WTC11 (cell line): ENCODE data around the gene TMEM165. TPM values are rescaled to one million over a fixed set of nuclear protein-coding genes. Genes with fewer than 3 reads are reported as not detected.

ENCODE experiments used
- ATAC-seq: fragments of 200-7000 bp; cut with Tn5 transposase; 2 replicates; pipeline ENCODE4 v1.10.0; 2021; ENCODE audit warnings: mild to moderate bottlenecking, moderate library complexity
- CTCF ChIA-PET: fragments of 300-600 bp; sonication (Branson Sonifier 250); formaldehyde crosslinking; loops from one replicate; lab custom pipeline; 2021; ENCODE audit warnings: antibody characterized with exemption; lab: Charles Lee
- POLR2A ChIA-PET: fragments of 350-600 bp; sonication (Branson Sonifier 250); formaldehyde crosslinking; loops from one replicate; lab custom pipeline; 2021; ENCODE audit warnings: antibody characterized with exemption; lab: Charles Lee
- DNase-seq: peaks from one replicate; pipeline ENCODE4 v3.0.0; 2021; ENCODE audit warnings: low spot score
- H3K27ac Mint-ChIP-seq: 2 replicates; pipeline ENCODE4 v1.8.0; 2021; ENCODE audit warnings: mixed read lengths
- H3K27me3 Mint-ChIP-seq: 2 replicates; pipeline ENCODE4 v1.8.0; 2021; ENCODE audit warnings: low read depth, mild to moderate bottlenecking, moderate library complexity, mixed read lengths
- H3K36me3 Mint-ChIP-seq: 2 replicates; pipeline ENCODE4 v1.8.0; 2021; ENCODE audit warnings: mixed read lengths
- H3K4me1 Mint-ChIP-seq: 2 replicates; pipeline ENCODE4 v1.8.0; 2022; ENCODE audit warnings: mixed read lengths
- H3K4me3 Mint-ChIP-seq: 2 replicates; pipeline ENCODE4 v1.8.0; 2021; ENCODE audit warnings: mild to moderate bottlenecking, moderate library complexity, mixed read lengths
- H3K9me3 Mint-ChIP-seq: 2 replicates; pipeline ENCODE4 v1.8.0; 2021; ENCODE audit warnings: mixed read lengths
- ELF4 ChIP-seq: sonication (generic); formaldehyde crosslinking; IDR thresholded peaks from 2 replicates; pipeline ENCODE4 v1.8.1; 2022; ENCODE audit warnings: low read depth, mild to moderate bottlenecking, moderate library complexity, missing genetic modification reagents
- HMGA2 ChIP-seq: fragments of 250-450 bp; sonication (Bioruptor Pico); IDR thresholded peaks from 2 replicates; pipeline ENCODE4 v1.4.0; 2021; ENCODE audit warnings: mild to moderate bottlenecking, moderate library complexity
- JUN ChIP-seq: sonication (generic); formaldehyde crosslinking; IDR thresholded peaks from 2 replicates; pipeline ENCODE4 v1.8.0; 2023; ENCODE audit warnings: mild to moderate bottlenecking, missing genetic modification reagents
- NR3C1 ChIP-seq: sonication (generic); formaldehyde crosslinking; conservative IDR thresholded peaks from 2 replicates; pipeline ENCODE4 v1.8.1; 2023; ENCODE audit warnings: low read depth, mild to moderate bottlenecking, missing genetic modification reagents
- OVOL2 ChIP-seq: fragments of 250-450 bp; sonication (Bioruptor Pico); IDR thresholded peaks from 2 replicates; pipeline ENCODE4 v1.9.0; 2021; ENCODE audit warnings: mild to moderate bottlenecking, borderline replicate concordance
- SMAD4 ChIP-seq: sonication (generic); formaldehyde crosslinking; IDR thresholded peaks from 2 replicates; pipeline ENCODE4 v1.8.0; 2022; ENCODE audit warnings: mild to moderate bottlenecking, missing genetic modification reagents
- SP1 ChIP-seq: sonication (generic); formaldehyde crosslinking; conservative IDR thresholded peaks from 2 replicates; pipeline ENCODE4 v1.8.1; 2022; ENCODE audit warnings: missing genetic modification reagents
- ZNF219 ChIP-seq: sonication (generic); formaldehyde crosslinking; IDR thresholded peaks from 2 replicates; pipeline ENCODE4 v1.8.0; 2023; ENCODE audit warnings: missing genetic modification reagents, mild to moderate bottlenecking, borderline replicate concordance
- total RNA-seq: library from RNA; stranded (reverse); gene quantifications from 3 replicates; pipeline ENCODE4 v1.2.3, GENCODE V29; 2021
- TF ChIP-seq, protein P1 (sequence below): sonication (generic); formaldehyde crosslinking; IDR thresholded peaks from 2 replicates; pipeline ENCODE4 v1.8.0; 2022; ENCODE audit warnings: mild to moderate bottlenecking, missing genetic modification reagents
- TF ChIP-seq, protein P2 (sequence below): sonication (generic); formaldehyde crosslinking; IDR thresholded peaks from 2 replicates; pipeline ENCODE4 v1.8.1; 2022; ENCODE audit warnings: mild to moderate bottlenecking, missing genetic modification reagents, moderate library complexity, borderline replicate concordance
- TF ChIP-seq, protein P3 (sequence below): sonication (generic); formaldehyde crosslinking; IDR thresholded peaks from 2 replicates; pipeline ENCODE4 v1.8.0; 2023; ENCODE audit warnings: missing genetic modification reagents
- TF ChIP-seq, protein P4 (sequence below): fragments of 250-450 bp; sonication (Bioruptor Pico); IDR thresholded peaks from 2 replicates; pipeline ENCODE4 v1.8.0; 2021; ENCODE audit warnings: mild to moderate bottlenecking
- TF ChIP-seq, protein P5 (sequence below): fragments of 250-450 bp; sonication (Bioruptor Pico); conservative IDR thresholded peaks from 2 replicates; pipeline ENCODE4 v1.9.0; 2021; ENCODE audit warnings: mild to moderate bottlenecking
- TF ChIP-seq, protein P6 (sequence below): sonication (generic); formaldehyde crosslinking; conservative IDR thresholded peaks from 2 replicates; pipeline ENCODE4 v1.8.1; 2023; ENCODE audit warnings: mild to moderate bottlenecking, low read depth, missing genetic modification reagents, moderate library complexity
- TF ChIP-seq, protein P7 (sequence below): sonication (generic); formaldehyde crosslinking; IDR thresholded peaks from 2 replicates; pipeline ENCODE4 v1.8.1; 2022; ENCODE audit warnings: mild to moderate bottlenecking, moderate library complexity, missing genetic modification reagents

Gene TMEM165
- total RNA-seq, 1 experiment from 2014 or later = 88.6 TPM

DNA sequence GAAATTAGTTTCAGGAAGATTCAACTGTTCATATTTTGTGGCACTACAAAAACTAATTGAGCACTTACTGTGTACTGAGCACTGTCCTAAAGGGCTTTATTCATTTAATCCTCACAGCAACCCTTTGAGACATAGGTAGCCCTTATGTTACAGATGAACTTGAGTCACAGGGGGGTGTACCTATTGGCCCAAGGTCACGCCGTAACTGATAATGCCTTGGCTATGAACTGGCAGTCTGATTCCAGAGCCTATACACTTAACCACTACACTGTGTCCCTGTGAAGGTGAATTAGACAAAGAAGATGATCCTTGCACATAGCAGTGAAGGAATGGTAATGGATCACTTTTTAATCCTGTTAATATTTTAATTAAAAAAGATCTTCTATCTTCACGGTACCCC, 12.0 kb downstream of the TMEM165 start:
- TF ChIP-seq ELF4 (CRISPR knock-in tag) (no peak), SMAD4 (CRISPR knock-in tag) (no peak), ZNF219 (CRISPR knock-in tag) (no peak), SP1 (no peak), NR3C1 (no peak), OVOL2 (no peak), JUN (CRISPR knock-in tag) (no peak), HMGA2 (CRISPR knock-in tag) (no peak)
- TF ChIP-seq, protein P1, sequence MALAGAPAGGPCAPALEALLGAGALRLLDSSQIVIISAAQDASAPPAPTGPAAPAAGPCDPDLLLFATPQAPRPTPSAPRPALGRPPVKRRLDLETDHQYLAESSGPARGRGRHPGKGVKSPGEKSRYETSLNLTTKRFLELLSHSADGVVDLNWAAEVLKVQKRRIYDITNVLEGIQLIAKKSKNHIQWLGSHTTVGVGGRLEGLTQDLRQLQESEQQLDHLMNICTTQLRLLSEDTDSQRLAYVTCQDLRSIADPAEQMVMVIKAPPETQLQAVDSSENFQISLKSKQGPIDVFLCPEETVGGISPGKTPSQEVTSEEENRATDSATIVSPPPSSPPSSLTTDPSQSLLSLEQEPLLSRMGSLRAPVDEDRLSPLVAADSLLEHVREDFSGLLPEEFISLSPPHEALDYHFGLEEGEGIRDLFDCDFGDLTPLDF (CRISPR knock-in tag) = no peak
- TF ChIP-seq, protein P2, sequence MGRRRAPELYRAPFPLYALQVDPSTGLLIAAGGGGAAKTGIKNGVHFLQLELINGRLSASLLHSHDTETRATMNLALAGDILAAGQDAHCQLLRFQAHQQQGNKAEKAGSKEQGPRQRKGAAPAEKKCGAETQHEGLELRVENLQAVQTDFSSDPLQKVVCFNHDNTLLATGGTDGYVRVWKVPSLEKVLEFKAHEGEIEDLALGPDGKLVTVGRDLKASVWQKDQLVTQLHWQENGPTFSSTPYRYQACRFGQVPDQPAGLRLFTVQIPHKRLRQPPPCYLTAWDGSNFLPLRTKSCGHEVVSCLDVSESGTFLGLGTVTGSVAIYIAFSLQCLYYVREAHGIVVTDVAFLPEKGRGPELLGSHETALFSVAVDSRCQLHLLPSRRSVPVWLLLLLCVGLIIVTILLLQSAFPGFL (CRISPR knock-in tag) = no peak
- TF ChIP-seq, protein P3, sequence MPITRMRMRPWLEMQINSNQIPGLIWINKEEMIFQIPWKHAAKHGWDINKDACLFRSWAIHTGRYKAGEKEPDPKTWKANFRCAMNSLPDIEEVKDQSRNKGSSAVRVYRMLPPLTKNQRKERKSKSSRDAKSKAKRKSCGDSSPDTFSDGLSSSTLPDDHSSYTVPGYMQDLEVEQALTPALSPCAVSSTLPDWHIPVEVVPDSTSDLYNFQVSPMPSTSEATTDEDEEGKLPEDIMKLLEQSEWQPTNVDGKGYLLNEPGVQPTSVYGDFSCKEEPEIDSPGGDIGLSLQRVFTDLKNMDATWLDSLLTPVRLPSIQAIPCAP (CRISPR knock-in tag) = no peak
- TF ChIP-seq, protein P4, sequence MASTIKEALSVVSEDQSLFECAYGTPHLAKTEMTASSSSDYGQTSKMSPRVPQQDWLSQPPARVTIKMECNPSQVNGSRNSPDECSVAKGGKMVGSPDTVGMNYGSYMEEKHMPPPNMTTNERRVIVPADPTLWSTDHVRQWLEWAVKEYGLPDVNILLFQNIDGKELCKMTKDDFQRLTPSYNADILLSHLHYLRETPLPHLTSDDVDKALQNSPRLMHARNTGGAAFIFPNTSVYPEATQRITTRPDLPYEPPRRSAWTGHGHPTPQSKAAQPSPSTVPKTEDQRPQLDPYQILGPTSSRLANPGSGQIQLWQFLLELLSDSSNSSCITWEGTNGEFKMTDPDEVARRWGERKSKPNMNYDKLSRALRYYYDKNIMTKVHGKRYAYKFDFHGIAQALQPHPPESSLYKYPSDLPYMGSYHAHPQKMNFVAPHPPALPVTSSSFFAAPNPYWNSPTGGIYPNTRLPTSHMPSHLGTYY (CRISPR knock-in tag) = no peak
- TF ChIP-seq, protein P5, sequence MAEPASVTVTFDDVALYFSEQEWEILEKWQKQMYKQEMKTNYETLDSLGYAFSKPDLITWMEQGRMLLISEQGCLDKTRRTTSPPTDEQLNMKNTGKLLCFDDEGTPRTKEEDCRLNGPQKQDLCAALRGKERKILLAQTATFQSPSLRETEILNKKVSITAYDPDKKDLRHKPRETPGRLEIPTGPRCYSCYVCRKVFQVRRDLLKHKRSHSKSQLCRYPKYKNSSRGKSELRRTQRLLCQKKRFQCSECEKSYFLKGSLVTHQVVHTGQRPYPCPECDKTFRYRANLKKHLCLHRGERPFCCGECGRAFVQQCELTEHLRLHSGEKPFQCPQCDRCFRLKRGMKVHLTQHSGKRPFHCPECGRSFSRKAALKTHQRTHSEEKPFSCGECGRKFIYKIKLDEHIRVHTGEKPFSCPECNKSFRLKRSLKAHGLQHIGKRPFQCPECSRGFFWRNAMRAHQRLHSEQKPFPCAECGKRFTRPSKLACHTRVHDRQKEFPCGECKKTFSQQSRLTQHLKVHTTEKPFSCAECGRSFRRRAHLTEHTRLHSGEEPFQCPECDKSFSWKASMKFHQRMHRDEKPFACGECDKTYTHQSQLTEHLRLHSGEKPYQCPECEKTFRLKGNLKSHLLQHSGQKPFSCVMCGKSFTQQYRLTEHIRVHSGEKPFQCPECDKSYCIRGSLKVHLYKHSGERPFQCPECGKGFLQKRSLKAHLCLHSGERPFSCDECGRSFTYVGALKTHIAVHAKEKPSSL (CRISPR knock-in tag) = no peak
- TF ChIP-seq, protein P6, sequence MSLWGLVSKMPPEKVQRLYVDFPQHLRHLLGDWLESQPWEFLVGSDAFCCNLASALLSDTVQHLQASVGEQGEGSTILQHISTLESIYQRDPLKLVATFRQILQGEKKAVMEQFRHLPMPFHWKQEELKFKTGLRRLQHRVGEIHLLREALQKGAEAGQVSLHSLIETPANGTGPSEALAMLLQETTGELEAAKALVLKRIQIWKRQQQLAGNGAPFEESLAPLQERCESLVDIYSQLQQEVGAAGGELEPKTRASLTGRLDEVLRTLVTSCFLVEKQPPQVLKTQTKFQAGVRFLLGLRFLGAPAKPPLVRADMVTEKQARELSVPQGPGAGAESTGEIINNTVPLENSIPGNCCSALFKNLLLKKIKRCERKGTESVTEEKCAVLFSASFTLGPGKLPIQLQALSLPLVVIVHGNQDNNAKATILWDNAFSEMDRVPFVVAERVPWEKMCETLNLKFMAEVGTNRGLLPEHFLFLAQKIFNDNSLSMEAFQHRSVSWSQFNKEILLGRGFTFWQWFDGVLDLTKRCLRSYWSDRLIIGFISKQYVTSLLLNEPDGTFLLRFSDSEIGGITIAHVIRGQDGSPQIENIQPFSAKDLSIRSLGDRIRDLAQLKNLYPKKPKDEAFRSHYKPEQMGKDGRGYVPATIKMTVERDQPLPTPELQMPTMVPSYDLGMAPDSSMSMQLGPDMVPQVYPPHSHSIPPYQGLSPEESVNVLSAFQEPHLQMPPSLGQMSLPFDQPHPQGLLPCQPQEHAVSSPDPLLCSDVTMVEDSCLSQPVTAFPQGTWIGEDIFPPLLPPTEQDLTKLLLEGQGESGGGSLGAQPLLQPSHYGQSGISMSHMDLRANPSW (CRISPR knock-in tag) = no peak
- TF ChIP-seq, protein P7, sequence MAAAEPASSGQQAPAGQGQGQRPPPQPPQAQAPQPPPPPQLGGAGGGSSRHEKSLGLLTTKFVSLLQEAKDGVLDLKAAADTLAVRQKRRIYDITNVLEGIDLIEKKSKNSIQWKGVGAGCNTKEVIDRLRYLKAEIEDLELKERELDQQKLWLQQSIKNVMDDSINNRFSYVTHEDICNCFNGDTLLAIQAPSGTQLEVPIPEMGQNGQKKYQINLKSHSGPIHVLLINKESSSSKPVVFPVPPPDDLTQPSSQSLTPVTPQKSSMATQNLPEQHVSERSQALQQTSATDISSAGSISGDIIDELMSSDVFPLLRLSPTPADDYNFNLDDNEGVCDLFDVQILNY (CRISPR knock-in tag) = no peak
- Mint-ChIP-seq H3K9me3 (0 out of 2 replicates have a peak, but pooled peaks cover 3% of the 10 kb centered on the region), H3K36me3 (peaks cover 38% of the 10 kb centered on the region), H3K4me1 (peaks cover 35% of the 10 kb centered on the region), H3K27me3 (no peaks in the 10 kb centered on the region), H3K27ac (no peak overlapping the region), H3K4me3 (no peak overlapping the region)
- no peak for ATAC-seq
- POLR2A ChIA-PET = no interaction called here
- no peak for DNase-seq
- CTCF ChIA-PET = no interaction called here
